ENCODE results near the gene PSPH. TPM values are rescaled to one million over a fixed set of nuclear protein-coding genes. Genes with fewer than 3 reads are reported as not detected.
A peak's percentile ranks its signal among the peaks of the same experiment; 100 is the strongest.
"Not testable (repeated sequence)": the region's sequence is repeated elsewhere in the genome, so short reads cannot be mapped to it uniquely, and the experiment has no call there.

PSPH gene
- total RNA-seq, 1 donor from 2014 or later, result 28.9 TPM

GRCh38 chr7:56063882-56064625 lies 12.8 kb upstream of the PSPH start, which contains the start of gene SUMF2:
Gene SUMF2 (plus strand): TSS chr7:56064286. CDS start chr7:56064312, 26 bp downstream.
- FAIRE-seq (no peak), DNase-seq (ENCODE audit: low spot score in 2 of 2) (peak; percentile 90 to 91)

- no peak for DNase-seq (ENCODE audit: low spot score in 2 of 2)
- no peak for FAIRE-seq
Measured at GRCh38 chr7:56063500-56063881, 12.2 kb upstream of the PSPH start.

- FAIRE-seq (no peak), DNase-seq (ENCODE audit: low spot score in 2 of 2) (no peak)
Measured at GRCh38 chr7:56062382-56062781, 11.1 kb upstream of the PSPH start.

GRCh38 chr7:56053993-56054392 lies 2.7 kb upstream of the PSPH start:
- FAIRE-seq, result no peak

GRCh38 chr7:56053379-56053778 lies 2.1 kb upstream of the PSPH start:
- FAIRE-seq (no peak), DNase-seq (ENCODE audit: low spot score in 2 of 2) (no peak)

More at GRCh38 chr7:56053993-56054392, 2.7 kb upstream of the PSPH start:
- DNase-seq (ENCODE audit: low spot score in 2 of 2), result no peak

- FAIRE-seq (no peak), DNase-seq (ENCODE audit: low spot score in 2 of 2) (peak in 1 of 2 donors; percentile 39)
Measured at GRCh38 chr7:56051053-56051338, 248 bp downstream of the PSPH start.

GRCh38 chr7:56048763-56049162 lies 2.5 kb downstream of the PSPH start:
- FAIRE-seq; DNase-seq (ENCODE audit: low spot score in 2 of 2): not testable (repeated sequence)

- DNase-seq (ENCODE audit: low spot score in 2 of 2), result no peak
- FAIRE-seq, result no peak
Measured at GRCh38 chr7:56048245-56048644, 3.0 kb downstream of the PSPH start.

GRCh38 chr7:56047446-56048116 lies 3.7 kb downstream of the PSPH start:
- FAIRE-seq; DNase-seq (ENCODE audit: low spot score in 2 of 2): not testable (repeated sequence)

- no peak for FAIRE-seq
- no peak for DNase-seq (ENCODE audit: low spot score in 2 of 2)
Measured at GRCh38 chr7:56046721-56047445, 4.4 kb downstream of the PSPH start.

- DNase-seq (ENCODE audit: low spot score in 2 of 2); FAIRE-seq: not testable (repeated sequence)
Measured at GRCh38 chr7:56045758-56046157, 5.5 kb downstream of the PSPH start.

- DNase-seq (ENCODE audit: low spot score in 2 of 2) (no peak), FAIRE-seq (no peak)
Measured at GRCh38 chr7:56040730-56041129, 10.5 kb downstream of the PSPH start.

GRCh38 chr7:56033671-56034432 lies 17.4 kb downstream of the PSPH start:
- DNase-seq (ENCODE audit: low spot score in 2 of 2) (peak in 1 of 2 donors; percentile 64), FAIRE-seq (no peak)

- not testable (repeated sequence) for FAIRE-seq; DNase-seq (ENCODE audit: low spot score in 2 of 2)
Measured at GRCh38 chr7:56032578-56032977, 18.7 kb downstream of the PSPH start.

- not testable (repeated sequence) for FAIRE-seq; DNase-seq (ENCODE audit: low spot score in 2 of 2)
Measured at GRCh38 chr7:56031556-56031955, 19.7 kb downstream of the PSPH start.

- FAIRE-seq, result no peak
- no peak for DNase-seq (ENCODE audit: low spot score in 2 of 2)
Measured at GRCh38 chr7:56030340-56030739, 20.9 kb downstream of the PSPH start.

- FAIRE-seq, result no peak
- DNase-seq (ENCODE audit: low spot score in 2 of 2), result no peak
Measured at GRCh38 chr7:56028942-56029630, 22.2 kb downstream of the PSPH start.

- FAIRE-seq (no peak), DNase-seq (ENCODE audit: low spot score in 2 of 2) (no peak)
Measured at GRCh38 chr7:56026538-56026937, 24.7 kb downstream of the PSPH start.

- DNase-seq (ENCODE audit: low spot score in 2 of 2) (no peak), FAIRE-seq (no peak)
Measured at GRCh38 chr7:56023500-56023899, 27.7 kb downstream of the PSPH start.

- DNase-seq (ENCODE audit: low spot score in 2 of 2) (no peak), FAIRE-seq (no peak)
Measured at GRCh38 chr7:56019501-56019900, 31.7 kb downstream of the PSPH start.

Data from frontal cortex (tissue), 4 donors.